WTC11 (cell line): Measurements from ENCODE around the gene LRRC28. TPM values are rescaled to one million over a fixed set of nuclear protein-coding genes. Genes with fewer than 3 reads are reported as not detected.

Source experiments
- ATAC-seq: fragments of 200-7000 bp; cut with Tn5 transposase; 2 replicates; pipeline ENCODE4 v1.10.0; 2021; ENCODE audit warnings: mild to moderate bottlenecking, moderate library complexity
- CTCF ChIA-PET: fragments of 300-600 bp; sonication (Branson Sonifier 250); formaldehyde crosslinking; loops from one replicate; lab custom pipeline; 2021; ENCODE audit warnings: antibody characterized with exemption; lab: Charles Lee
- POLR2A ChIA-PET: fragments of 350-600 bp; sonication (Branson Sonifier 250); formaldehyde crosslinking; loops from one replicate; lab custom pipeline; 2021; ENCODE audit warnings: antibody characterized with exemption; lab: Charles Lee
- DNase-seq: peaks from one replicate; pipeline ENCODE4 v3.0.0; 2021; ENCODE audit warnings: low spot score
- H3K27ac Mint-ChIP-seq: 2 replicates; pipeline ENCODE4 v1.8.0; 2021; ENCODE audit warnings: mixed read lengths
- H3K27me3 Mint-ChIP-seq: 2 replicates; pipeline ENCODE4 v1.8.0; 2021; ENCODE audit warnings: low read depth, mild to moderate bottlenecking, moderate library complexity, mixed read lengths
- H3K36me3 Mint-ChIP-seq: 2 replicates; pipeline ENCODE4 v1.8.0; 2021; ENCODE audit warnings: mixed read lengths
- H3K4me1 Mint-ChIP-seq: 2 replicates; pipeline ENCODE4 v1.8.0; 2022; ENCODE audit warnings: mixed read lengths
- H3K4me3 Mint-ChIP-seq: 2 replicates; pipeline ENCODE4 v1.8.0; 2021; ENCODE audit warnings: mild to moderate bottlenecking, moderate library complexity, mixed read lengths
- H3K9me3 Mint-ChIP-seq: 2 replicates; pipeline ENCODE4 v1.8.0; 2021; ENCODE audit warnings: mixed read lengths
- ETV6 ChIP-seq: sonication (generic); formaldehyde crosslinking; IDR thresholded peaks from 2 replicates; pipeline ENCODE4 v1.8.1; 2022; ENCODE audit warnings: mild to moderate bottlenecking, missing genetic modification reagents
- GABPB1 ChIP-seq: sonication (generic); formaldehyde crosslinking; IDR thresholded peaks from 2 replicates; pipeline ENCODE4 v1.8.1; 2023; ENCODE audit warnings: mild to moderate bottlenecking, missing genetic modification reagents
- KAT7 ChIP-seq: sonication (generic); formaldehyde crosslinking; IDR thresholded peaks from 2 replicates; pipeline ENCODE4 v1.8.1; 2023; ENCODE audit warnings: missing genetic modification reagents, mild to moderate bottlenecking, borderline replicate concordance
- PRRX2 ChIP-seq: fragments of 250-450 bp; sonication (Bioruptor Pico); IDR thresholded peaks from 2 replicates; pipeline ENCODE4 v1.8.0; 2021; ENCODE audit warnings: mild to moderate bottlenecking
- SMAD3 ChIP-seq: sonication (generic); formaldehyde crosslinking; IDR thresholded peaks from 2 replicates; pipeline ENCODE4 v1.8.0; 2022; ENCODE audit warnings: missing genetic modification reagents, mild to moderate bottlenecking, borderline replicate concordance
- SMAD4 ChIP-seq: sonication (generic); formaldehyde crosslinking; IDR thresholded peaks from 2 replicates; pipeline ENCODE4 v1.8.0; 2022; ENCODE audit warnings: mild to moderate bottlenecking, missing genetic modification reagents
- ZBTB21 ChIP-seq: sonication (generic); formaldehyde crosslinking; IDR thresholded peaks from 2 replicates; pipeline ENCODE4 v1.8.1; 2023; ENCODE audit warnings: mild to moderate bottlenecking, missing genetic modification reagents, borderline replicate concordance
- ZNF232 ChIP-seq: sonication (generic); formaldehyde crosslinking; IDR thresholded peaks from 2 replicates; pipeline ENCODE4 v1.8.0; 2022; ENCODE audit warnings: mild to moderate bottlenecking, missing genetic modification reagents
- ZNF263 ChIP-seq: sonication (generic); formaldehyde crosslinking; IDR thresholded peaks from 2 replicates; pipeline ENCODE4 v1.8.1; 2022; ENCODE audit warnings: low read depth, mild to moderate bottlenecking, moderate library complexity, missing genetic modification reagents
- ZNF396 ChIP-seq: fragments of 250-450 bp; sonication (Bioruptor Pico); IDR thresholded peaks from 2 replicates; pipeline ENCODE4 v1.8.0; 2021; ENCODE audit warnings: mild to moderate bottlenecking, moderate library complexity, borderline replicate concordance
- ZNF512 ChIP-seq: sonication (generic); formaldehyde crosslinking; IDR thresholded peaks from 2 replicates; pipeline ENCODE4 v1.8.1; 2022; ENCODE audit warnings: missing genetic modification reagents, borderline replicate concordance
- total RNA-seq: library from RNA; stranded (reverse); gene quantifications from 3 replicates; pipeline ENCODE4 v1.2.3, GENCODE V29; 2021
- TF ChIP-seq, protein P1 (sequence below): sonication (generic); formaldehyde crosslinking; IDR thresholded peaks from 2 replicates; pipeline ENCODE4 v1.8.1; 2023; ENCODE audit warnings: mild to moderate bottlenecking, missing genetic modification reagents, borderline replicate concordance
- TF ChIP-seq, protein P2 (sequence below): sonication (generic); formaldehyde crosslinking; IDR thresholded peaks from 2 replicates; pipeline ENCODE4 v1.8.1; 2022; ENCODE audit warnings: mild to moderate bottlenecking, missing genetic modification reagents, moderate library complexity, borderline replicate concordance
- TF ChIP-seq, protein P3 (sequence below): sonication (generic); formaldehyde crosslinking; IDR thresholded peaks from 2 replicates; pipeline ENCODE4 v1.8.0; 2022; ENCODE audit warnings: missing genetic modification reagents

LRRC28 gene
- total RNA-seq, 1 experiment from 2014 or later, result 18.4 TPM

DNA sequence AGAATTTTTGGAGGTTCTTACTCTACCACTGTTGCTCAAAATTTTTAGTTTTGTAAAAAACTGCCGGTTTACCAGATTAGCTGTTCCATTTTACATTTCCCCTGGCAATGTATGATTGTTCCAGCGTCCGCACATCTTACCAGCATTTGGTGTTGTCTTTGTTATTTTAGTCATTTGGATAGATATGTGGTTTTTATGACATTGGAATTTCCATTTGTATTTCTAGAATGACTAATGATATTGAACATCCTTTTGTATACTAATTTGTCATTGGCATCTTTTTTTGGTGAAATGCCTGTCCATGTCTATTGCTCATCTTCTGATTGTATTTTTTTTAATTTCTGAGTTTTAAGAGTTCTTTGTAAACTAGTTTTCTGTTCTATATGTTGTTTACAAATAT lies 28.5 kb downstream of the LRRC28 start:
- no peak overlapping the region for H3K27ac Mint-ChIP-seq
- H3K36me3 Mint-ChIP-seq, result no peaks in the 10 kb centered on the region
- TF ChIP-seq, protein P1, sequence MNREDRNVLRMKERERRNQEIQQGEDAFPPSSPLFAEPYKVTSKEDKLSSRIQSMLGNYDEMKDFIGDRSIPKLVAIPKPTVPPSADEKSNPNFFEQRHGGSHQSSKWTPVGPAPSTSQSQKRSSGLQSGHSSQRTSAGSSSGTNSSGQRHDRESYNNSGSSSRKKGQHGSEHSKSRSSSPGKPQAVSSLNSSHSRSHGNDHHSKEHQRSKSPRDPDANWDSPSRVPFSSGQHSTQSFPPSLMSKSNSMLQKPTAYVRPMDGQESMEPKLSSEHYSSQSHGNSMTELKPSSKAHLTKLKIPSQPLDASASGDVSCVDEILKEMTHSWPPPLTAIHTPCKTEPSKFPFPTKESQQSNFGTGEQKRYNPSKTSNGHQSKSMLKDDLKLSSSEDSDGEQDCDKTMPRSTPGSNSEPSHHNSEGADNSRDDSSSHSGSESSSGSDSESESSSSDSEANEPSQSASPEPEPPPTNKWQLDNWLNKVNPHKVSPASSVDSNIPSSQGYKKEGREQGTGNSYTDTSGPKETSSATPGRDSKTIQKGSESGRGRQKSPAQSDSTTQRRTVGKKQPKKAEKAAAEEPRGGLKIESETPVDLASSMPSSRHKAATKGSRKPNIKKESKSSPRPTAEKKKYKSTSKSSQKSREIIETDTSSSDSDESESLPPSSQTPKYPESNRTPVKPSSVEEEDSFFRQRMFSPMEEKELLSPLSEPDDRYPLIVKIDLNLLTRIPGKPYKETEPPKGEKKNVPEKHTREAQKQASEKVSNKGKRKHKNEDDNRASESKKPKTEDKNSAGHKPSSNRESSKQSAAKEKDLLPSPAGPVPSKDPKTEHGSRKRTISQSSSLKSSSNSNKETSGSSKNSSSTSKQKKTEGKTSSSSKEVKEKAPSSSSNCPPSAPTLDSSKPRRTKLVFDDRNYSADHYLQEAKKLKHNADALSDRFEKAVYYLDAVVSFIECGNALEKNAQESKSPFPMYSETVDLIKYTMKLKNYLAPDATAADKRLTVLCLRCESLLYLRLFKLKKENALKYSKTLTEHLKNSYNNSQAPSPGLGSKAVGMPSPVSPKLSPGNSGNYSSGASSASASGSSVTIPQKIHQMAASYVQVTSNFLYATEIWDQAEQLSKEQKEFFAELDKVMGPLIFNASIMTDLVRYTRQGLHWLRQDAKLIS (CRISPR knock-in tag), result no peak
- no peak for TF ChIP-seq ZNF263 (CRISPR knock-in tag)
- TF ChIP-seq, protein P2, sequence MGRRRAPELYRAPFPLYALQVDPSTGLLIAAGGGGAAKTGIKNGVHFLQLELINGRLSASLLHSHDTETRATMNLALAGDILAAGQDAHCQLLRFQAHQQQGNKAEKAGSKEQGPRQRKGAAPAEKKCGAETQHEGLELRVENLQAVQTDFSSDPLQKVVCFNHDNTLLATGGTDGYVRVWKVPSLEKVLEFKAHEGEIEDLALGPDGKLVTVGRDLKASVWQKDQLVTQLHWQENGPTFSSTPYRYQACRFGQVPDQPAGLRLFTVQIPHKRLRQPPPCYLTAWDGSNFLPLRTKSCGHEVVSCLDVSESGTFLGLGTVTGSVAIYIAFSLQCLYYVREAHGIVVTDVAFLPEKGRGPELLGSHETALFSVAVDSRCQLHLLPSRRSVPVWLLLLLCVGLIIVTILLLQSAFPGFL (CRISPR knock-in tag), result no peak
- TF ChIP-seq ZBTB21 (CRISPR knock-in tag), result no peak
- TF ChIP-seq ETV6 (CRISPR knock-in tag), result no peak
- no peak for TF ChIP-seq ZNF396 (CRISPR knock-in tag)
- no peak for TF ChIP-seq PRRX2 (CRISPR knock-in tag)
- DNase-seq (no peak), ATAC-seq (no peak)
- POLR2A ChIA-PET, result no interaction called here
- no peak overlapping the region for H3K4me3 Mint-ChIP-seq
- H3K4me1 Mint-ChIP-seq, result peaks cover 12% of the 10 kb centered on the region
- H3K9me3 Mint-ChIP-seq, result no peaks in the 10 kb centered on the region
- no peaks in the 10 kb centered on the region for H3K27me3 Mint-ChIP-seq
- CTCF ChIA-PET, result no interaction called here

DNA sequence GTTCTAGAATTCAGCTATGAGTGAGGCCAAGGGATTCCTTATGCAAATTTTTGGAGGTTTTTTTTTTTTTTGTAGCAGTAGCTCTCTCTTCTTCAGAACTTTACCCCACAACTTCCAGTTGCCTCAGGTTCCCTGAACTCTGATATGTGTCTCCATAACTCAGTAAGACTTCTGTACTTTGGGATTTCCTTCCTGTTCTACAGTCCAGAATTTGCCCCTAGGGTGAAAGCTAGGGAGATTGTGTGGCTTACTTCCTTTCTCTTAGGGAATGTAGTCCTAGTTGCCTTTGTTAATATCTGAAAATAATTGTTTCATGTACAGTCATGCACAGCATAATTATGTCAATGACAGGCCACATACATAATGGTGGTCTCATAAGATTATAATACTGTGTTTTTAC lies 30.8 kb downstream of the LRRC28 start:
- Mint-ChIP-seq H3K9me3 (no peaks in the 10 kb centered on the region), H3K27ac (no peak overlapping the region), H3K4me3 (no peak overlapping the region), H3K36me3 (no peaks in the 10 kb centered on the region), H3K4me1 (peaks cover 4% of the 10 kb centered on the region; the same call in 1 of the 2 replicates), H3K27me3 (no peaks in the 10 kb centered on the region)
- DNase-seq (no peak), ATAC-seq (no peak)
- ChIA-PET CTCF (interaction anchor here (0.7 to 2.0 kb wide), 5 partner anchors 9 to 474 kb away, joined by 4 to 12 read pairs (median 4); no protein-coding TSS in a partner anchor), POLR2A (interaction anchor here (0.6 kb wide), 1 partner anchor 11 kb away, joined by 3 read pairs; no protein-coding TSS in a partner anchor)
- TF ChIP-seq ZNF512 (CRISPR knock-in tag), result no peak
- TF ChIP-seq KAT7, result no peak
- TF ChIP-seq, protein P3, sequence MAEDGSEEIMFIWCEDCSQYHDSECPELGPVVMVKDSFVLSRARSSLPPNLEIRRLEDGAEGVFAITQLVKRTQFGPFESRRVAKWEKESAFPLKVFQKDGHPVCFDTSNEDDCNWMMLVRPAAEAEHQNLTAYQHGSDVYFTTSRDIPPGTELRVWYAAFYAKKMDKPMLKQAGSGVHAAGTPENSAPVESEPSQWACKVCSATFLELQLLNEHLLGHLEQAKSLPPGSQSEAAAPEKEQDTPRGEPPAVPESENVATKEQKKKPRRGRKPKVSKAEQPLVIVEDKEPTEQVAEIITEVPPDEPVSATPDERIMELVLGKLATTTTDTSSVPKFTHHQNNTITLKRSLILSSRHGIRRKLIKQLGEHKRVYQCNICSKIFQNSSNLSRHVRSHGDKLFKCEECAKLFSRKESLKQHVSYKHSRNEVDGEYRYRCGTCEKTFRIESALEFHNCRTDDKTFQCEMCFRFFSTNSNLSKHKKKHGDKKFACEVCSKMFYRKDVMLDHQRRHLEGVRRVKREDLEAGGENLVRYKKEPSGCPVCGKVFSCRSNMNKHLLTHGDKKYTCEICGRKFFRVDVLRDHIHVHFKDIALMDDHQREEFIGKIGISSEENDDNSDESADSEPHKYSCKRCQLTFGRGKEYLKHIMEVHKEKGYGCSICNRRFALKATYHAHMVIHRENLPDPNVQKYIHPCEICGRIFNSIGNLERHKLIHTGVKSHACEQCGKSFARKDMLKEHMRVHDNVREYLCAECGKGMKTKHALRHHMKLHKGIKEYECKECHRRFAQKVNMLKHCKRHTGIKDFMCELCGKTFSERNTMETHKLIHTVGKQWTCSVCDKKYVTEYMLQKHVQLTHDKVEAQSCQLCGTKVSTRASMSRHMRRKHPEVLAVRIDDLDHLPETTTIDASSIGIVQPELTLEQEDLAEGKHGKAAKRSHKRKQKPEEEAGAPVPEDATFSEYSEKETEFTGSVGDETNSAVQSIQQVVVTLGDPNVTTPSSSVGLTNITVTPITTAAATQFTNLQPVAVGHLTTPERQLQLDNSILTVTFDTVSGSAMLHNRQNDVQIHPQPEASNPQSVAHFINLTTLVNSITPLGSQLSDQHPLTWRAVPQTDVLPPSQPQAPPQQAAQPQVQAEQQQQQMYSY (CRISPR knock-in tag), result no peak
- no peak for TF ChIP-seq GABPB1 (CRISPR knock-in tag)
- no peak for TF ChIP-seq ZNF232 (CRISPR knock-in tag)
- TF ChIP-seq SMAD3 (CRISPR knock-in tag), result no peak
- TF ChIP-seq SMAD4 (CRISPR knock-in tag), result no peak
